ENCODE measurements around the gene MTF2.

The MTF2 gene

GRCh38 chr1:93180723-93181613 is 101.9 kb downstream of the MTF2 start, which contains the start of gene CCDC18:
TSS of gene CCDC18 (plus strand) at chr1:93180724. CDS start at chr1:93183362, 2,638 bp downstream.
- peak within 1 kb of the TSS; percentile 2 for H2BK15ac ChIP-seq (ENCODE audit: low read length)
- H3K14ac ChIP-seq (ENCODE audit: low read length), result peak within 1 kb of the TSS; percentile 98
- peak within 1 kb of the TSS; percentile 99 for H3K18ac ChIP-seq (ENCODE audit: low read length)
- peak within 1 kb of the TSS; percentile 91 for H2BK5ac ChIP-seq (ENCODE audit: low read length)
- no peaks in the 10 kb centered on the region for H3K27me3 ChIP-seq (ENCODE audit: control insufficient read depth in 3 of 3, insufficient read depth in 3 of 3, low read depth in 1 of 3, low read length in 3 of 3)
- peaks cover 0 to 24% of the 10 kb centered on the region in 2 donors for H3K36me3 ChIP-seq (replicated peaks in 1 of 2; ENCODE audit: control insufficient read depth in 2 of 2, insufficient read depth in 2 of 2, low read length in 2 of 2)
- peak within 1 kb of the TSS; percentile 46 for H3K23ac ChIP-seq (ENCODE audit: low read depth, low read length, poor library complexity)
- peak within 1 kb of the TSS; percentile 78 for H2BK12ac ChIP-seq (ENCODE audit: low read length)
- H3K27ac ChIP-seq (replicated peaks; ENCODE audit: low read length), result peak within 1 kb of the TSS; percentile 93
- peak within 1 kb of the TSS; percentile 77 for H3K4me2 ChIP-seq (ENCODE audit: insufficient read depth, low read length, poor library complexity, severe bottlenecking)
- WGBS, 2 donors (ENCODE audit: extremely low coverage in 2 of 2, insufficient read length in 2 of 2, insufficient replicate concordance in 1 of 2), result no CpG with 5 or more reads among the region's 43 CpGs
- H3K9me3 ChIP-seq (replicated peaks in 1 of 2; ENCODE audit: control insufficient read depth in 2 of 2, insufficient read depth in 1 of 2, low read depth in 1 of 2, low read length in 2 of 2), result no peaks in the 10 kb centered on the region
- H3K9ac ChIP-seq (ENCODE audit: low read depth, low read length, poor library complexity), result peak within 1 kb of the TSS; percentile 93
- no peak for DNase-seq (ENCODE audit: low spot score)
- H4K91ac ChIP-seq (ENCODE audit: low read depth, low read length, poor library complexity), result peak within 1 kb of the TSS; percentile 6
- no peak within 1 kb of the TSS for H4K8ac ChIP-seq (ENCODE audit: low read depth, low read length)
- no peak within 1 kb of the TSS for H2AK5ac ChIP-seq (ENCODE audit: low read depth, low read length)
- no peak within 1 kb of the TSS for H2BK120ac ChIP-seq (ENCODE audit: low read depth, low read length)
- peaks cover 2% of the 10 kb centered on the region for H3K79me1 ChIP-seq (ENCODE audit: low read depth, low read length)
- peak within 1 kb of the TSS; percentile 84 to 99 for H3K4me3 ChIP-seq (ENCODE audit: low read length in 2 of 2)
- H2AFZ ChIP-seq (ENCODE audit: low read length), result peak within 1 kb of the TSS; percentile 93
- H3K4me1 ChIP-seq (ENCODE audit: control insufficient read depth in 2 of 2, insufficient read depth in 1 of 2, low read depth in 1 of 2, low read length in 2 of 2), result peaks cover 1 to 3% of the 10 kb centered on the region in 2 donors
- H3K4ac ChIP-seq (ENCODE audit: low read length), result no peak within 1 kb of the TSS

GRCh38 chr1:93186667-93187066 is 107.6 kb downstream of the MTF2 start:
- H2BK15ac ChIP-seq (ENCODE audit: low read length), result no peak overlapping the region
- H3K4me3 ChIP-seq (ENCODE audit: low read length in 2 of 2), result no peak overlapping the region
- no peak overlapping the region for H2BK12ac ChIP-seq (ENCODE audit: low read length)
- H3K23ac ChIP-seq (ENCODE audit: low read depth, low read length, poor library complexity), result no peak overlapping the region
- H3K4me2 ChIP-seq (ENCODE audit: insufficient read depth, low read length, poor library complexity, severe bottlenecking), result no peak overlapping the region
- no peak overlapping the region for H2BK120ac ChIP-seq (ENCODE audit: low read depth, low read length)
- no peaks in the 10 kb centered on the region for H3K27me3 ChIP-seq (ENCODE audit: control insufficient read depth in 3 of 3, insufficient read depth in 3 of 3, low read depth in 1 of 3, low read length in 3 of 3)
- H3K4ac ChIP-seq (ENCODE audit: low read length), result no peak overlapping the region
- H3K79me1 ChIP-seq (ENCODE audit: low read depth, low read length), result no peaks in the 10 kb centered on the region
- no peak overlapping the region for H3K9ac ChIP-seq (ENCODE audit: low read depth, low read length, poor library complexity)
- no peak for DNase-seq (ENCODE audit: low spot score)
- WGBS, 2 donors (ENCODE audit: extremely low coverage in 2 of 2, insufficient read length in 2 of 2, insufficient replicate concordance in 1 of 2), result no CpG with 5 or more reads among the region's 1 CpG
- H3K14ac ChIP-seq (ENCODE audit: low read length), result no peak overlapping the region
- no peaks in the 10 kb centered on the region for H3K9me3 ChIP-seq (replicated peaks in 1 of 2; ENCODE audit: control insufficient read depth in 2 of 2, insufficient read depth in 1 of 2, low read depth in 1 of 2, low read length in 2 of 2)
- H3K27ac ChIP-seq (replicated peaks; ENCODE audit: low read length), result no peak overlapping the region
- peaks cover 0 to 61% of the 10 kb centered on the region in 2 donors for H3K36me3 ChIP-seq (replicated peaks in 1 of 2; ENCODE audit: control insufficient read depth in 2 of 2, insufficient read depth in 2 of 2, low read length in 2 of 2)
- H2AK5ac ChIP-seq (ENCODE audit: low read depth, low read length), result no peak overlapping the region
- no peak overlapping the region for H2BK5ac ChIP-seq (ENCODE audit: low read length)
- H4K8ac ChIP-seq (ENCODE audit: low read depth, low read length), result no peak overlapping the region
- H4K91ac ChIP-seq (ENCODE audit: low read depth, low read length, poor library complexity), result no peak overlapping the region
- no peak overlapping the region for H3K18ac ChIP-seq (ENCODE audit: low read length)
- H3K4me1 ChIP-seq (ENCODE audit: control insufficient read depth in 2 of 2, insufficient read depth in 1 of 2, low read depth in 1 of 2, low read length in 2 of 2), result no peaks in the 10 kb centered on the region
- no peak overlapping the region for H2AFZ ChIP-seq (ENCODE audit: low read length)
